Neural progenitor cell (in vitro differentiated cells): ENCODE measurements around the gene ZDHHC7. TPM values are rescaled to one million over a fixed set of nuclear protein-coding genes. Genes with fewer than 3 reads are reported as not detected.

Experiments used
- DNase-seq: peaks from one replicate; pipeline ENCODE4 v3.0.0-alpha.2; 2016; ENCODE audit warnings: low spot score
- H2AFZ ChIP-seq: fragments of 200-600 bp; sonication (generic); replicated peaks from 2 replicates; pipeline ENCODE4 v1.6.1; 2016; ENCODE audit warnings: antibody characterized with exemption
- H3F3A ChIP-seq: fragments of 200-600 bp; sonication (generic); 2 replicates; pipeline ENCODE4 v1.6.1; 2016; ENCODE audit warnings: antibody characterized with exemption, low read depth
- H3K27ac ChIP-seq: fragments of 200-600 bp; sonication (generic); 2 replicates; pipeline ENCODE4 v1.5.1; 2016; ENCODE audit warnings: mild to moderate bottlenecking
- H3K27me3 ChIP-seq: fragments of 200-600 bp; sonication (generic); 2 replicates; pipeline ENCODE4 v1.6.1; 2016; ENCODE audit warnings: mild to moderate bottlenecking, moderate library complexity
- H3K36me3 ChIP-seq: fragments of 200-600 bp; sonication (generic); 2 replicates; pipeline ENCODE4 v1.5.1; 2016
- H3K4me1 ChIP-seq: fragments of 200-600 bp; sonication (generic); 2 replicates; pipeline ENCODE4 v1.6.1; 2016; ENCODE audit warnings: mixed run types
- H3K4me2 ChIP-seq: fragments of 200-600 bp; sonication (generic); 2 replicates; pipeline ENCODE4 v1.6.1; 2016
- H3K4me3 ChIP-seq: fragments of 200-600 bp; sonication (generic); 2 replicates; pipeline ENCODE4 v1.5.1; 2016
- H3K79me2 ChIP-seq: fragments of 200-600 bp; sonication (generic); 2 replicates; pipeline ENCODE4 v1.6.1; 2016; ENCODE audit warnings: low read depth
- H3K9ac ChIP-seq: fragments of 200-600 bp; sonication (generic); 2 replicates; pipeline ENCODE4 v1.6.1; 2016
- H3K9me3 ChIP-seq: fragments of 200-600 bp; sonication (generic); 2 replicates; pipeline ENCODE4 v1.5.1; 2016; ENCODE audit warnings: low read depth
- H4K20me1 ChIP-seq: fragments of 200-600 bp; sonication (generic); 2 replicates; pipeline ENCODE4 v1.6.1; 2016; ENCODE audit warnings: low read depth
- H3K27ac Mint-ChIP-seq: 3 replicates; pipeline ENCODE4 v1.8.0; 2021; ENCODE audit warnings: mixed read lengths
- H3K27me3 Mint-ChIP-seq: 2 replicates; pipeline ENCODE4 v1.8.0; 2022; ENCODE audit warnings: low read depth, mild to moderate bottlenecking, inconsistent platforms, moderate library complexity, mixed read lengths; ENCODE audit not compliant: insufficient read depth
- H3K36me3 Mint-ChIP-seq: 3 replicates; pipeline ENCODE4 v1.8.0; 2021; ENCODE audit warnings: mixed read lengths
- H3K4me1 Mint-ChIP-seq: 3 replicates; pipeline ENCODE4 v1.8.0; 2021; ENCODE audit warnings: mixed read lengths
- H3K4me3 Mint-ChIP-seq: 3 replicates; pipeline ENCODE4 v1.8.0; 2021; ENCODE audit warnings: mild to moderate bottlenecking, moderate library complexity, mixed read lengths
- H3K9me3 Mint-ChIP-seq: 3 replicates; pipeline ENCODE4 v1.8.0; 2020; ENCODE audit warnings: mixed read lengths
- EZH2 ChIP-seq: fragments of 200-600 bp; sonication (generic); IDR thresholded peaks from 2 replicates; pipeline ENCODE4 v1.6.1; 2017; ENCODE audit warnings: antibody characterized with exemption, mild to moderate bottlenecking, moderate library complexity
- EZH2phosphoT487 ChIP-seq: fragments of 200-600 bp; sonication (generic); IDR thresholded peaks from 2 replicates; pipeline ENCODE4 v1.6.1; 2017; ENCODE audit warnings: antibody characterized with exemption
- total RNA-seq: library from RNA; depleted of rRNA; stranded (reverse); fragments of >200 nt; gene quantifications from 2 replicates; pipeline ENCODE4 v1.2.3, GENCODE V29; 2015; ENCODE audit warnings: low replicate concordance
- TF ChIP-seq, protein P1 (sequence below): fragments of 200-600 bp; sonication (generic); IDR thresholded peaks from 2 replicates; pipeline ENCODE4 v1.5.1; 2017; ENCODE audit warnings: antibody characterized with exemption, mild to moderate bottlenecking

The ZDHHC7 gene
- total RNA-seq, 1 donor from 2014 or later: 57.0 TPM

DNA sequence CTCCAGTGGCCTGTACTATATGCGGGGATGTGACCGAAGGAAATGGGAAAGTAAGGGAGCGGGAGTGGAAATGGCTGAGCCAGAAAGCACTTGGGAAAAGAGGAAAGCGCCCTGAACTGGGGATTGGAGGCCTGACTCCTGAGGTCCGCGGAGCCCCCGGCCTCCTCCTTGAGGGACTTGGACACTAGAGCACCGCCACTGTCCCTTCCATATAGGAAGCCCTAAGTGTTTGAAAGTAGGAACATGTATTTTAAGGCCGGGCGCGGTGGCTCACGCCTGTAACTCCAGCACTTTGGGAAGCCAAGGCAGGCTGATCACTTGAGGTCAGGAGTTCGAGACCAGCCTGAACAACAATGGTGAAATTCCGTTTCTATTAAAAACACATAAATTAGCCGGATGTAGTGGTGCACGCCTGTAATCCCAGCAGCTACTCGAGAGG is 530 bp upstream of the ZDHHC7 start:
- Histone ChIP-seq H3K36me3 (no peaks in the 10 kb centered on the region), H3K27me3 (peaks cover 3% of the 10 kb centered on the region), H3K4me3 (peak overlapping the region; percentile 77), H4K20me1 (peaks cover 32% of the 10 kb centered on the region), H2AFZ (peak overlapping the region; percentile 79), H3K79me2 (peaks cover 42% of the 10 kb centered on the region), H3K9me3 (no peaks in the 10 kb centered on the region), H3K27ac (peak overlapping the region; percentile 79), H3K4me2 (peak overlapping the region; percentile 92), H3K4me1 (peaks cover 6% of the 10 kb centered on the region), H3F3A (peaks cover 9% of the 10 kb centered on the region), H3K9ac (peak overlapping the region; percentile 81)
- no peaks in the 10 kb centered on the region for H3K9me3 Mint-ChIP-seq
- DNase-seq: no peak
- H3K27ac Mint-ChIP-seq: peak overlapping the region; percentile 96
- no peaks in the 10 kb centered on the region for H3K36me3 Mint-ChIP-seq
- H3K27me3 Mint-ChIP-seq: peaks cover 3% of the 10 kb centered on the region
- peaks cover 20% of the 10 kb centered on the region for H3K4me1 Mint-ChIP-seq
- no peak for TF ChIP-seq EZH2
- TF ChIP-seq, protein P1, sequence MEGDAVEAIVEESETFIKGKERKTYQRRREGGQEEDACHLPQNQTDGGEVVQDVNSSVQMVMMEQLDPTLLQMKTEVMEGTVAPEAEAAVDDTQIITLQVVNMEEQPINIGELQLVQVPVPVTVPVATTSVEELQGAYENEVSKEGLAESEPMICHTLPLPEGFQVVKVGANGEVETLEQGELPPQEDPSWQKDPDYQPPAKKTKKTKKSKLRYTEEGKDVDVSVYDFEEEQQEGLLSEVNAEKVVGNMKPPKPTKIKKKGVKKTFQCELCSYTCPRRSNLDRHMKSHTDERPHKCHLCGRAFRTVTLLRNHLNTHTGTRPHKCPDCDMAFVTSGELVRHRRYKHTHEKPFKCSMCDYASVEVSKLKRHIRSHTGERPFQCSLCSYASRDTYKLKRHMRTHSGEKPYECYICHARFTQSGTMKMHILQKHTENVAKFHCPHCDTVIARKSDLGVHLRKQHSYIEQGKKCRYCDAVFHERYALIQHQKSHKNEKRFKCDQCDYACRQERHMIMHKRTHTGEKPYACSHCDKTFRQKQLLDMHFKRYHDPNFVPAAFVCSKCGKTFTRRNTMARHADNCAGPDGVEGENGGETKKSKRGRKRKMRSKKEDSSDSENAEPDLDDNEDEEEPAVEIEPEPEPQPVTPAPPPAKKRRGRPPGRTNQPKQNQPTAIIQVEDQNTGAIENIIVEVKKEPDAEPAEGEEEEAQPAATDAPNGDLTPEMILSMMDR: no peak
- no peak for TF ChIP-seq EZH2phosphoT487
- peak overlapping the region; percentile 97 for H3K4me3 Mint-ChIP-seq

DNA sequence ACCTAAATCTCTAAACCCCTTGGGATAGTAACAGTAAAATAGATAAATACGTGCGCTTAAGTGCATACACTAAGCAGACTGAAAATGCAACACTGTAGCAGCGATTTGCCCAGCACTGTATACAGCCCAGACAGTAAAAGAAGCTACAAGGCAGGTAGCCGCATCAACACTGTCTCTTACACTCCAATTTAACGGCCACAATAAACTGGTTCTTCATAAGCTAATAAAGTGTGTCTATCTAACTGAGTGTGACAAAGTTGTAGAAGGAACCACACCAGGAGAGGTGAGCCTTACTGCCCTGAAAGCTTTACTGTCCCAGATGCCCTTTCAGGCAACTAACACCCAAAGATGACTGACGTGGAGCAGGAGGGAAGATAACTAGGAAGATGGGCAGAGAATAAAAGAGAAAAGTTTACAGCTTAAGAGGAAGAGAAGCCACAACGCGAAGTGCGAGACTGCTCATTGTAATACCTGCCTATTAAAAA is 847 bp downstream of the ZDHHC7 start:
- Histone ChIP-seq H3F3A (peaks cover 9% of the 10 kb centered on the region), H3K27me3 (no peaks in the 10 kb centered on the region), H3K4me1 (peaks cover 6% of the 10 kb centered on the region), H3K36me3 (no peaks in the 10 kb centered on the region), H3K79me2 (peaks cover 56% of the 10 kb centered on the region), H3K4me2 (peak overlapping the region; percentile 92), H4K20me1 (peaks cover 44% of the 10 kb centered on the region), H3K4me3 (peak overlapping the region; percentile 77), H3K27ac (no peak overlapping the region), H3K9ac (peak overlapping the region; percentile 81), H3K9me3 (no peaks in the 10 kb centered on the region), H2AFZ (no peak overlapping the region)
- Mint-ChIP-seq H3K9me3 (no peaks in the 10 kb centered on the region), H3K36me3 (no peaks in the 10 kb centered on the region), H3K4me1 (peaks cover 23% of the 10 kb centered on the region), H3K27ac (peak overlapping the region; percentile 72), H3K27me3 (peaks cover 3% of the 10 kb centered on the region), H3K4me3 (peak overlapping the region; percentile 97)
- TF ChIP-seq EZH2phosphoT487 (no peak), EZH2 (no peak)
- TF ChIP-seq, protein P1: no peak
- no peak for DNase-seq

DNA sequence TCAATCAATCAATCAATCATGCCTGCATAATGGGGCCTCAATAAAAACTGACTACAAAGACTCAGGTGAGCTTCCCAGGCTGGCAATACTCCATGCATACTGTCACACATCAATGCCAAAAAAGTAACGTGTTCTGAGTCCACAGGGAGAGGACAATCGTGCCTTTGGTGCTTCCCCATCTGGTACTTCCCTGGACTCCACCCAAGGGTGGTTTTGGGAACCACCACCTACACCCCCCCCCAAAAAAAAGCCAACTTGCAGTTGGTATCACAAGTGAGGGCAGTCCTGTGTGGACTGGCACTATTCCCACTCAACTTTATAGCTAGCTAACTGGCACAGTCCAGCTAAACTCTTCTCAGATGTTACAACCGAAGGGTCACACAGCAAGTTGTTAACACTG is 3.1 kb downstream of the ZDHHC7 start:
- Histone ChIP-seq H2AFZ (no peak overlapping the region), H3F3A (peaks cover 9% of the 10 kb centered on the region), H3K4me2 (no peak overlapping the region), H3K27me3 (no peaks in the 10 kb centered on the region), H3K9me3 (no peaks in the 10 kb centered on the region), H3K4me1 (peaks cover 10% of the 10 kb centered on the region), H3K36me3 (no peaks in the 10 kb centered on the region), H4K20me1 (peaks cover 65% of the 10 kb centered on the region), H3K4me3 (no peak overlapping the region), H3K9ac (no peak overlapping the region), H3K79me2 (peaks cover 78% of the 10 kb centered on the region), H3K27ac (no peak overlapping the region)
- peaks cover 34% of the 10 kb centered on the region for H3K4me1 Mint-ChIP-seq
- H3K9me3 Mint-ChIP-seq: no peaks in the 10 kb centered on the region
- no peak for DNase-seq
- TF ChIP-seq, protein P1: no peak
- TF ChIP-seq EZH2phosphoT487 (no peak), EZH2 (no peak)
- no peak overlapping the region for H3K27ac Mint-ChIP-seq
- H3K36me3 Mint-ChIP-seq: peaks cover 4% of the 10 kb centered on the region
- peaks cover 3% of the 10 kb centered on the region for H3K27me3 Mint-ChIP-seq
- H3K4me3 Mint-ChIP-seq: no peak overlapping the region
